HG03457 (cell line): ENCODE results near the gene CYP2C9.
"Not testable (repeated sequence)": the region's sequence is repeated elsewhere in the genome, so short reads cannot be mapped to it uniquely, and the experiment has no call there.

Experiments
- ATAC-seq: cut with Tn5 transposase; IDR thresholded peaks from one replicate; pipeline ENCODE4 v1.9.1; 2021; ENCODE audit warnings: moderate number of reproducible peaks; ENCODE audit not compliant: unreplicated experiment

Gene CYP2C9

DNA sequence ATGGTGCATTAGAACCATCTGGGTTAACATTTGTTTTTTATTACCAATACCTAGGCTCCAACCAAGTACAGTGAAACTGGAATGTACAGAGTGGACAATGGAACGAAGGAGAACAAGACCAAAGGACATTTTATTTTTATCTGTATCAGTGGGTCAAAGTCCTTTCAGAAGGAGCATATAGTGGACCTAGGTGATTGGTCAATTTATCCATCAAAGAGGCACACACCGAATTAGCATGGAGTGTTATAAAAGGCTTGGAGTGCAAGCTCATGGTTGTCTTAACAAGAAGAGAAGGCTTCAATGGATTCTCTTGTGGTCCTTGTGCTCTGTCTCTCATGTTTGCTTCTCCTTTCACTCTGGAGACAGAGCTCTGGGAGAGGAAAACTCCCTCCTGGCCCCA is at the start of gene CYP2C9:
TSS of gene CYP2C9 (plus strand) at position 276 of the 400 bp plus-strand sequence. CDS start at position 301, 25 bp downstream.
- no peak for ATAC-seq

- no peak for ATAC-seq
Observed at GRCh38 chr10:94889123-94889522, 49.3 kb upstream of the CYP2C9 start.

DNA sequence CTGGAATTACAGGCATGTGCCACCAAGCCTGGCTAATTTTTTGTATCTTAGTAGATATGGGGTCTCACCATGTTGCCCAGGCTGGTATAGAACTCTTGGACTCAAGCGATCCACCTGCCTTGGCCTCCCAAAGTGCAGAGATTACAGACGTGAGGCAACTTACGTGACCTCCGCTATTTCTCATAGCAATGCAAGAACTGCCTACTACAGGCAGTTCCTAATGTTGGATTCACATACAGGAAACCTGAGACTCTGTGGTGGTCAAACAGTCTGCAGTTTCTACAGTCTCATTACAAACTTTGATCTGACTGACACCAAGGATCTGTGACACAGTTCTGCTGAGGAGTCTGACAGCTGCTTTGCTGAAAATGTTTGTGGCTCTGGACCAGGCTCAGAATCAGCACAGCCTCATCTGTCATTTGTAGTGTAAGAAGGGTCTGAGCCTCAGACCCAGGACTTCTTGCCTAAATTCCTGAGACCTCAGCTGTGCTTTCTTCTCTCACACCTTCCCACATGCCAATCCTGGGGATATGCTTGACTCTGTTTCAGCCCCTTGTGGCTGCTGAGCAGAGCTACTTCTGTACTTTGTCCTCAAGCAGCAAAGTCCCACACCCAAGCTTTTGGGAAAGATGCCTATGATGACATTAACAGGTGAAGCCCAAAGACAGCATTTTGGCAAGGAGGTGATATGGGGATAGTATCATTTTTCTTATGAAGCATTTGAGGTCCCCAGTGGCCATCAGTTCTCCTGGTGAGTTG is 48.0 kb upstream of the CYP2C9 start:
- no peak for ATAC-seq

DNA sequence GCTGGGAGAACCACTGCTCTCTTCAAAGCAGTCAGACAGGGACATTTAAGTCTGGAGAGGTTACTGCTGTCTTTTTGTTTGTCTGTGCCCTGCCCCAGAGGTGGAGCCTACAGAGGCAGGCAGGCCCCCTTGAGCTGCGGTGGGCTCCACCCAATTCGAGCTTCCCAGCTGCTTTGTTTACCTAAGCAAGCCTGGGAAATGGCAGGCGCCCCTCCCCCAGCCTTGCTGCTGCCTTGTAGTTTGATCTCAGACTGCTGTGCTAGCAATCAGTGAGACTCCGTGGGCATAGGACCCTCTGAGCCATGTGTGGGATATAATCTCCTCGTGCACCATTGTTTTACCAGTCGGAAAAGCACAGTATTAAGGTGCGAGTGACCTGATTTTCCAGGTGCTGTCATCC is 40.0 kb upstream of the CYP2C9 start:
- ATAC-seq: not testable (repeated sequence)

DNA sequence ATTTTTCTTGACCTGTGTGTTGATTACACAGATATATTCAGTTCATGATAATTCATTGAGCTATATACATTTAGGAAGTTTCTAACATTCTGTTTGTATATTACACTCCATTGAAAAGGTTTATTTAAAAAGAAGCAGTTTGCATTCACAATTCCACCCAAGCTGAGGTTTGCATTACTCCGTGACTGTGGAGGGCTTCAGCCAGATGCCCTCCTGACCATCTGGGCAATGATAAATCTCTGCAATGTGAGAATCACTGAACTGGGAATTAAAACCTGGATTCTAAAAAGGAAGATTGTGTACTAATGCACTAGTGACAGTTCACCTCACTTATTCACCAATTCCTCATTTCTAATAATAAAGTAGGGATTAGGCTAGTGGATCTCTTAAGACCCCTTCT is 36.4 kb upstream of the CYP2C9 start:
- no peak for ATAC-seq

DNA sequence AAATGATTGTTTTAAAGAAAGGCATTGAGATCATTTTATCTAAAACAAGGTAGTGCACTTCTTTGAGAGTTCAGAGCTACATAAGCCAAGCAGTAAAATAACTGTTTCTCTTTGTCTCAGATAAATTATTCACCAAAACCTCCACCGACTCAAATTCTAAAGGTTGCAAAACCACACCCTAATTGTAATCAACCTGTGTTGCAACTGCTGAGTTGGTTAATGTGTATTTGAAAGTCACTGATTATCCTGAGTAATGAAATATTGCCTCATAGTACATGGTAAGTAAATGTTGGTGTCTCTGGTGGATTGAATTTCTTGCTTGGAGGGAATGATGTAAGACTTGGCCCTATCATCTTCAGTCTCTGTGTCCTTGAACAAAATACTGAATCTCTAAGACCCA is 35.9 kb upstream of the CYP2C9 start:
- ATAC-seq: peak; percentile 83

DNA sequence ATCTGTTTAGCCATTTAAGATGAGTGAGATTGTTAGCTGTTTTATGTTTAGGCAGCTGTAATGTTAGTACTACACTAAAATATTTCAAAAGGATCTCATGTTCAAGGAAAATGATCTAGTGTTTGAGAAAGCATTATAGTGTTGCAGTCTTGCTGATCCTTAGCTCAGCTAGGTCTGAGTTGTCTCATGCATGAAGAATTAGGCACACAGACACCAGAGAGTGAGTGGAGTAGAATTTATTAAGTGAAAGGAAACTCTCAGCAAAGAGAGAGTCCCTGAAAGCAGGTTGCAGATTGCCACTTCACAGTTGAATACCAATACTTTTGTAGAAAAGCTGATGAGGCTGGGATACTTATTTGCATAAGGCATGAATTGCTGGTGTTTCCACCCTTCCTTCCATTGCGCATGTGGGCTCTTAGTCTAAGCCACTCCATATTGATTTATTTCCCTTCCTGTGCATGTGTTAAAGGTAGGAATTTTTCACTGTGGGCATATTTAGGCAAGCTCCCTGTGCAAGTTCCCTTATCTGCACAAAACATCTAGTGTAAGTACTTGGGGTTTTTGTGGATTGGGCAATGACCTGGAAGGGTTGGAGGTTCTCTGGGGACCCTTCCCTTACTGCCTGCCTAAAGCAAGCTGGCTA is 33.8 kb upstream of the CYP2C9 start:
- ATAC-seq: not testable (repeated sequence)

DNA sequence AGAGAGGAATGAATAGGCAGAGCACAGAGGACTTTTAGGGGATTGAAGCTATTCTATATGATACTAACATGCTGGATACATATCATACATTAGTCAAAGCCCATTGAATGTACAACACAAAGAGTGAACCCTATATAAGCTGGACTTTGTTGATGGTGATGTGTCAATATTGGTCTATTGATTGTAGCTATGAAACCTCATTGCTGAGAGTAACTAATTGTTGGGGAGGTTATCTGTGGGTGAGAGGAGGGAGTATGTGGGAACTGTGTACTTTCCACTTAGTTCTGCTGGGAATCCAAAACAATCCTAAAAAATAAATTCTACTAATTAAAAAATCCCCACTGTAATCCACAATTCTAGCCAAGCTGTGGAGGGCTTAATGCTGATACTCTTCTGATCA is 22.0 kb upstream of the CYP2C9 start:
- no peak for ATAC-seq

DNA sequence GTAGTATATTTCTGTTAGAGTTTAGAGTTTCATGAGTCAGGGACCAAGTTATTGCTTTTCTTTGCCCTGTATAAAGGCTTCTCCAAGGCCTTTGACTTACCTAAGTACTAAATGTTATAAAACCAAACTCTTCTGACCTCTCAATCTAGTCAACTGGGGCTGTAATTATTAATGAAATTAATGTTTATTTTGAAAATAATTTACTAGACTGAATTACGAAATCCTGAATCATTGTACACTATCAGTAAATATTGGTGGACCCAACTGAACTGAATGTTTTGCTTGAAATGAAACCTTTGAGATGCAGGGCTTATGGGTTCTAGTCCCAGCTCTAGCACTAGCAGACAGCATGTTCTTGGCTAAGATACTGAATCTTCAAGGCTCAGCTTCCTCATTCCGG is 1.7 kb upstream of the CYP2C9 start:
- ATAC-seq: no peak

GRCh38 chr10:94943432-94944103 is 5.1 kb downstream of the CYP2C9 start:
- ATAC-seq: not testable (repeated sequence)

GRCh38 chr10:94946181-94946580 is 7.7 kb downstream of the CYP2C9 start:
- not testable (repeated sequence) for ATAC-seq

GRCh38 chr10:94963901-94964300 is 25.4 kb downstream of the CYP2C9 start:
- no peak for ATAC-seq

- no peak for ATAC-seq
Observed at GRCh38 chr10:94983555-94983954, 45.1 kb downstream of the CYP2C9 start.

GRCh38 chr10:94989192-94989591 is 50.7 kb downstream of the CYP2C9 start:
- ATAC-seq: no peak

DNA sequence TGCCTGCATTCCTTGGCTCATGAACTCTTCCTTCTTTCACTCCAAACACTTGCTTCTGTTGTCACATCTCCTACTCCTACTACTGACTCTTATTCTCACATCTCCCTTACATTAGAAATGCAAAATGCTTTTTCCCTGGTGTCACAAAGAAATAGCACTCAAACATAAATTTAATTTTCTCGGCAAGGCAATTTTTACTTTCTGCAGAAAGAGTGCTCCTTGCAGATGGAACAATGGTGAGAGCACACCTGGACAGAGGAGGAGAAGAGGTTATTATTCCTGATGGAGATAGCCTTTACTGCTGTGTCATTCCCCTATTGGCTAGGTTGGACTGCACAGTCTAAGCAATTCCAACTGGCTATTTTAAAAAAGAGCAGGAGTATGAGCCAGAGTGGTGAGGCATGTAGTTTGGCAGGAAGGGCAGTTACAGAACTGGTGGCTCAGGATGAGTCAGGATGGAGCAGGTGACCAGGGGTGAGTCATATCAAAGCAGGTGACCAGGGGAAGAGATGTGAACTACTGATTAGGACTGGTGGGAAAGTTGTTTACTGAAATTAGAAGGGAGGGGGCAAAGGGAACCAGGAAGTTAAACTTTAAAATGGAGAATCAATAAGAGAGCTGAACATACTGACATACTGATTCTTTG is 52.9 kb downstream of the CYP2C9 start:
- no peak for ATAC-seq

GRCh38 chr10:94992811-94993210 is 54.4 kb downstream of the CYP2C9 start:
- ATAC-seq: no peak

DNA sequence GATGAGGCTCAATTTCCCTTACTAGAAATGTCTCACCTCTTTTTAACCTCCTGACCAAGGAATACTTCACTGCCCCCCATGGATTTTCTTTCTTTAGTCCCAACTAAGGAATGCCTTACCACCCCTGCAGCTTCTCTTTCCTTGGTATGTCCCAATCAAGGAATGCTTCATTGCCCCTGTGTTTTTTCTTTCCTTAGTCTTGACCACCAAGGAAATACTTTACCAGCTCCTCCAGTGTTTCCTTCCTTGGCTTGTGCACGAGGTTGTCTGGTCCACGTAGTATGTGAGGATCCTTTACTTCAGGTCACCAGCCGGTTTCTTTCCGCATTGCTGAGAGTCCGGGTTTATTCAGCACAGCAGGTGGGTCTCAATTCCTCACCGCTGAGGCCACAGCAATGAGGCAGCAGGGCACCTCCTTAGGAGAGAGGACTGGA is 59.3 kb downstream of the CYP2C9 start:
- ATAC-seq: no peak

DNA sequence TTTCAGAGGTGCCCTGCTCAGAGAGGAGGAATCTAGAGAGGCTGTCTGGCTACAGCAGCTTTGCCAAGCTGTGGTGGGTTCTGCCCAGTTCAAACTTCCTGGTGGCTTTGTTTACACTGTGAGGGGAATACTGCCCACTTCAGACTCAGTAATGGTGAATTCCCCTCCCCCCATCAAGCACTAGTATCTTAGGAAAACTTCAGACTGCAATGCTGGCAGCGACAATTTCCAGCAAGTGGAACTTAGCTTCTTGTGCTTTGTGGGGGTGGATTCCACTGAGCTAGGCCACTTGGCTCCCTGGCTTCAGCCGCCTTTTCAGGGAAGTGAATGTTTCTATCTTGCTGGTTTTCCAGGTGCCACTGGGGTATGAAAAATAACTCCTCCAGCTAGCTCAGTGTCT is 88.0 kb downstream of the CYP2C9 start:
- ATAC-seq: no peak

- no peak for ATAC-seq
Observed at GRCh38 chr10:95031656-95032055, 93.2 kb downstream of the CYP2C9 start.

DNA sequence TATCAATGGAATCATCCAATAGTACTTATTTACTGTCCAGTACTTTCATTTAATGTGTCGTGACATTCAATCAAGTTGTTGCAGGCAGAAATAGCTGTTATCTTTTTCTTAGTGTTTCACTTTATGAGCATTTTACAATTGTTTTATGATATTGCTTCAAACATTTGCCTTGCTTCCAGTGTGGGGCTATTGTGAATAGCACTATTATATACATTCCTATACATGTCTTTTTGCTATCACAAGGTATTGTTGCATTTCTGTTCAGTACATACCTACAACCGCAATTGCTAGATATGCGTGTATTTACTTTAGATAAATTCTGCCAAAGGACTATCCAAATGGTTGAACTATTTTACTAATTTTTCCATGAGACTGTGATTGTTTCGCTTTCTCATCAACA is 95.9 kb downstream of the CYP2C9 start:
- ATAC-seq: no peak
